Eye (tissue), 1 donor: ENCODE measurements around the gene TAS1R1.
"Not testable (repeated sequence)": the region's sequence is repeated elsewhere in the genome, so short reads cannot be mapped to it uniquely, and the experiment has no call there.

Source experiments
- DNase-seq: peaks from one replicate; pipeline ENCODE4 v3.0.0-alpha.2; 2015

TAS1R1 gene

DNA sequence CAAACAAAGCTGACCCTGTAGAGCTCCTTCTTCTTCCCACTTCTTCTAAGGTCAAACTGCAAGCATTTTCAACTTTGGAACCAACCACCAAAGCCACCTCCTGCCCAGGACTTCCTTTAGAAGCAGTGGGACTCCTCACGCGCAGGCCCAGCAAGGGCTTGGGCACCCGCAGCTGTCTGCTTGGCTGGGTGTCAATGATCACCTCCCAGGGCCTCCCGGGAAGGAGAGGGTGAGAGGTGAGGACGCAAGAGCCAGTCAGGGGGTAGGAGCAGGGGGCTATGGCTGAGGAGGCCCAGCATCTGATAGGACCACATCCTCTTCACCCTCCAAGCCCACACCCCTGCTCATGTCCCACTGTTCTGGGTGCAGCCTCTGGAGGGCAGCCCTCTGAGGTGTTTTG, 37.3 kb downstream of the TAS1R1 start:
- no peak for DNase-seq

DNA sequence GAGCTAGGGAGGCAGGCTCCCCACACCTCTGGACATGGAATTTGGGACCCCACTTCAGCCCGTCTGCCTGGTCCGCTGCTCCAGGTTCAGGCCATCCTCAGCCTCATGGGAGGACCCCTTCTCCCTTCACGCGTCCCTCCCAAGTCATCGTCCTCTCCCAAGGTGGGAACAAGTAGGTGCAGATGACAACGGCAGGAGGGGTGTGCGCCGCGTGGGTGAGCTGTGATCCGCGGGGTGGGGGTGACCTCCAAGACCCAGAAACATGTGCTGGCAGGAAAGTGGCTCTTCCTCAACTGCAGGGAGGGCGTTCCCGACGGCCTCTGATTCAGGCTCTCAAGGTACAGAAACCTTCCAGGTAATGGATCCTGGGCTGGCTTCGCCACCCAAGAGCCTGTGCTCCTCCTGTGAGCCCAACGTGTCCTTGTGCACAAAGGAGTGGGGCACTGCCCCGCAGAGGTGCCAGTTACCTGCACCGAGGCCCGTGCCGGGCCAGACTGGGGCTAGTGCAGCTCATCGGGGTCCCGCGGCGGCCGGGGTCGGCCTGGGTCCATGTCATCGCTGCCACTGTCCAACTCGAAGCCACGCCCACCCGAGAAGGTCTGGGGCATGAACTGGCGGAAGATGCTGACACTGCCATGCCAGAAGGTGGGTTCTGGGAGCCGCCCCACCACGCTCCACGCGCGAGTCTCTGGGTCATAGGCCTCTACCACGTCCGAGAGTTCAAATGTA, 37.9 kb downstream of the TAS1R1 start:
- DNase-seq: no peak

DNA sequence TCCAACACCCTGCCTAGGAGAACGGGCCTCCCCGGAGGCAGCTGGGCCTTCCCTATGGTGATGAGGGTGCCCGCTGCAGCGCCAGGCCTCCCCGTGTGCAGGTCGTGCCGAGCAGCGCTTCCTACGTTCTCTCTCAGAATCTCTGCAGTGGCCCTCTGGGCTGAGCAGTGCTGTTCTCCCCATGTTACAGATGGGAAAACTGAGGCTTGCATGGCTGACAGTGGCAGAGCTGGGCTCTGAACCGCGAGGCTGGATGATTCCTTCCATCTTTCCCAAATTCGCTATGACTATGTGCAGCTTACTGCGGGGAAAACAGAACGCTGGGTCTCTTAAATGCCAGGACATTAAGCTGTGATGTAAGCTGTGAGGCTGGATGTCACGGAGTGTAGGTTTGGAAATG, 38.7 kb downstream of the TAS1R1 start:
- DNase-seq: no peak

DNA sequence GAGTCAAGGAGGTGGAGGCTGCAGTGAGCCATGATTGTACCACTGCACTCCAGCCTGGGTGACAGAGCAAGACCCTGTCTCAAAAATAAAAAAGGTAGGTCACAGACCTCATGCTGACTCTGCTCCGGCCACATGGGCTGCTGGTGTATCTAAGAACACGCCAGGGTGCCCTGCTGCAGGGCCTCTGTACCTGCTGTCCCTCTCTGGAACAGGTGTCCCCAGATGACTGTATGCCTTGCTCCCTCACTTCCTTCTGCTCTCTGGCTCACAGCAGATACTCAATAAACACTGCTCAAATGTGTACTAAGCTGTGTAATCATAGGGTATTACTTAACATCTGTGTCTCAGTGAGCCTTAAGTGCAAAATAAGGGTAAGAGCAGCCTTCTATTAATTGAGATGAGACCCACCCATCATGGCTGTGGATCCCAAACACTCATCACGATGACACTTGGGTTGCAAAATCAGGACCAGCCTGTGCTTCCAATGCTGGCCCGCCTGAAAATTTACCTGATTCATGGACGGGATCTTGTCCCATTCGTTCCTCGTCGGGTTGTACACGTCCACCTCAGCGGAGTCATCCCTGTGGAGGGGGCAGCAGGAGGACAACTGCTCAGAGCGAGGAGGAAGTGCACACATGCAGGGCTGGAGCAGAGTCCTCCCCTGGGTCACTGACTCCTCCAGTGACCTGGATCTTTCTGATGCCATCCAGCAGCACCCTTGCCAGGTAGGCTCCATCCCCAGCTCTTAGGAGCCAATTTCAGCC, 40.1 kb downstream of the TAS1R1 start:
- DNase-seq: no peak

DNA sequence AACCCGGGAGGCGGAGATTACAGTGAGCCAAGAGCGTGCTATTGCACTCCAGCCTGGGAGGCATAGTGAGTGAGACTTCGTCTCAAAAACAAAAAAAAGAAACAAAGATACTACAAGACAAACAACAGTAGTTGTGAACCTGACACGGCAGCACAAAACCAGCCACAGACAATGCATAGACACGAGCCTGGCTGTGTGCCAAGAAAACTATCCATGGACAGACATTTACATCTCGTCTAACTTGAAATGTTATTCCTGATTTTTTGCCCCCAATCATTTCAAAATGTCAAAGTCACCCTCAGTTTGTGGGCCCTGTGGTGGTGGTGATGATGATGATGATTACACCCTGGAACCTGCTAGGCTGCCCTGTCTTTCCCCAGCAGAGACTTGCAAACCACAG, 41.2 kb downstream of the TAS1R1 start:
- DNase-seq: no peak

DNA sequence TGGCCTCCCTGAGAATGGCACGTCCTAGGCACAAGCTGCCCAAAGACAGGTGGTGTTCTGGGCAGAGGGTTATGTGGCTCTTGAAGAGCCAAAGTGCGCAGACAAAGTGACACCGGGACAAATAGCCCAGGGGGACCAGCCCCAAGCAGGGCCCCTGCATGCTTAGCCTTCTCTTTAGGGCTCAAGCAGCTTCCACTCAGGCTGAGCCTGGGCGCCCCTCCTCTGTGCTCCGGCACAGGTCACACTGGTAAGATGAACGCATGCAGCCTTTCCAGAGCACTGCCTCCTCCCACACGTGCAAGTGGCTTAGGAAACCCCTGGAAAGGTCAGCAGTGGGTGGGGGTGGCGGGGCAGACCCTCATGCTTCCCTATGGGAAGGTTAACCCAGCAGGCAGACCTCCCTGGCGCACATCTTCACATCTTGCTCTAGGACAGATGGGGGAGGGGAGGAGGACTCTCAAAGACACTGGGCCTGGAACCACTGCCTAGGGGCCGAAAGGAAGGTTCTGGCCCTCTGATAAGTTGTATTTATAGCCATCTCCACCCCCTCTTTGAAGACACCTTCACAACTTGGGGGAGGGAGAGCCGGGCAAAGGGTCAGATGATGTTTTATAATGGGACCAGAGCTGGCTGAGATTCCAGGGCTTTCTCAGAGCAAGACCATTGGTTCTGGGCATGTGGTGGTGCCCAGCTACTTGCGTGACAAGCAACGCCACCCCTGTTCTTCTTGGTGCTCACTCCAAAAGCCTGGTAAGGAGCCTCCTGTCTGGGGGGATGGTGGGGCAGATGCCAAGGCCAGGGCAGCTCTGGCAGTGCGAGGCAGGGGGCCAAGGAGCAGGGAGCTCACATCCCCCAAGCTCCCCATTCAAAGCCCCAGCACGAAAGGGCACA, 42.0 kb downstream of the TAS1R1 start:
- DNase-seq: no peak

DNA sequence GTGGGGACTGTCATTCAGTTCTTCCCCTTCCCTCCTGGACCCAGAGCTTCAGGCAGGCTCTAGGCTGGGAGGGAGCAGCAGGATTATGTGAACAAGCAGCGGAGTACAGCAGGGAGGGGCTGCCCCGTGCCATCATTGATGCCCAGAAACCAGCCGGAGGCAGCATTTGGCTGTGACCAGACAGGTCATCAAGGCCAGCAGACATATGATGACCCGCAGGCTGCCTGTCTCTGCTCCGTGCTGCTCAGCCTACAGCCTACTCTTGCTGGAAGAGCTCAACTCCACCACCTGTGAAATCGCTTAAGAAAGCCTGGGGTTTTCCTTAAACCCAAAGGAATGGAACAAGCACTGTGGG, 42.6 kb downstream of the TAS1R1 start:
- no peak for DNase-seq

DNA sequence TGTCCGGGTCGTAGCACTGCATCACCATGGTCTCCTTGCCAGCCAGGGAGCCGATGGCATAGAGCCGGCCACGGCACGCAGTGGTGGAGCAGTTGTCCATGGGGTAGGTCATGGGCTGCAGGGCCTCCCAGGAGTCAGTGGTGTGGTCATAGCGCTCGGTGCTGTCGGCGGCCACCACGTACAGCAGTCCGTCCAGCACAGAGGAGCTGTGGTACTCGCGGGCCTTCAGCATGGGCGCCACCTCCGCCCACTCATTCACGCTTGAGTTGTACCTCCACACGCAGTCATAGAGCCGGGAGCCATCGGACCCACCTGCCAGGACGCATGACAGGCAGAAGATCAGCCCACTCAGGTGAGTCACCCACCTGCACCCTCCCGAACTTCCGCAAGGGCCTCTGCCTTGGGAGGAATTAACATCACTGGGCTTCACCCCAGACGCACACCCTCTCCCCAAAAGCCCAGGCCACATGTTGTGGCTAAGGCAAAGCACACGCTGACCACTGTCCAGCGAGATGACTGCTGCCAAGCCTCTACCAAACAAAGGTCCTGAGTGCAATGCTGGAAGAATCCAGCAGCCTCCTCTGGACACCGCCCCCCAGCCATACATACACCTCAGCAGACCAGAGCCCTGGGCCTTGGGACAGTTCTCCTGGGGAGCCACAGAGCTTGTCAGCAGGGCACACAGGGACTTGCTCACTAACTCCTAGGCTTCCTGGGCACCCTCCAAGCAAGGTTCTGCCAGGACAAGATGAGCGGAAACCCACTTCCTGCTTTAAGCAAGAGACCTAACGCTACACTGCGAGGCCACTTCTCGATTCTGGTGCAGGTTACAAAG, 44.3 kb downstream of the TAS1R1 start:
- DNase-seq: no peak

DNA sequence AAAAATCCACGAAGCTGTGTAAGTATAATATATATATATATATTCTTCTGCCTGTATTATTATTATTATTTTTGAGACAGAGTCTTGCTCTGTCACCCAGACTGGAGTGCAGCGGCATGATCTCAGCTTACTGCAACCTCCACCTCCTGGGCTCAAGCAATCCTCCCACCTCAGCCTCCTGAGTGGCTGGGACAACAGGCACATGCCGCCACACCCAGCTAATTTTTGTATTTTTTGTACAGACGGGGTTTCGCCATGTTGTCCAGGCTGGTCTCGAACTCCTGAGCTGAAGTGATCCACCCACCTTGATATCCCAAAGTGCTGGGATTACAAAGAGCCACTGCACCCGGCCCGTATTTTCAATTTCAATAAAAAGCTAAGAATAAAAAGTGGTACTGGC, 44.9 kb downstream of the TAS1R1 start:
- DNase-seq: not testable (repeated sequence)

DNA sequence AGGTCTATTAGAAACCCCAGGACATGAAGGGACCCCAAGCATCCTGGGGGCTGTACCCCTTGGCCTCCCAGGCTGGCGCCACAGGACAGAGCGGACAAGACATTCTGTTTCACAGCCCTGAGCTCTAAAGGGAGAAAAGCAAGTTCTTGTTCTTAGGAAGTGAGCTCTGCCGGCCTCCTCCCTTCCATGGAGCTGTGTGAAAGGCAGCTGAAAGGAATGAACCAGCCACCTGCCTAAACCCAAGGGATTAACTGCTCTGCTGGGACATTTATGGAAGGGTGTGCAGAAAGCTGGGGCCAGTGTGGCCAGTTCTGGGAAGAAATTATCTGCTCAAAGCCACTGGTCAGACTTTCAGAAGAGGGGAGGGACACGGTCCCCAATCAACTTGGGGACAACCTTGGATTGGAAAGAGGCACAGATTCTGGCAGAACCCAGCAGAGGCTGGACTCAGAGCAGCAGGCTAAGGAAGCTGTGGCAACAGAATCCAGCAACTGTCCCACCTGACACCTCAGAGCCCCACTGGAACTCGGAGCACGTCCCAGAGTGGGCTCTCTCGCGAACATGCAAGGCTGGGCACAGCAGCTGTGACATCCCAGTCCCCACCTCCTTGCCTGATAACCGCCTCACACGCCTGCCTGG, 45.4 kb downstream of the TAS1R1 start:
- peak; percentile 49 for DNase-seq

DNA sequence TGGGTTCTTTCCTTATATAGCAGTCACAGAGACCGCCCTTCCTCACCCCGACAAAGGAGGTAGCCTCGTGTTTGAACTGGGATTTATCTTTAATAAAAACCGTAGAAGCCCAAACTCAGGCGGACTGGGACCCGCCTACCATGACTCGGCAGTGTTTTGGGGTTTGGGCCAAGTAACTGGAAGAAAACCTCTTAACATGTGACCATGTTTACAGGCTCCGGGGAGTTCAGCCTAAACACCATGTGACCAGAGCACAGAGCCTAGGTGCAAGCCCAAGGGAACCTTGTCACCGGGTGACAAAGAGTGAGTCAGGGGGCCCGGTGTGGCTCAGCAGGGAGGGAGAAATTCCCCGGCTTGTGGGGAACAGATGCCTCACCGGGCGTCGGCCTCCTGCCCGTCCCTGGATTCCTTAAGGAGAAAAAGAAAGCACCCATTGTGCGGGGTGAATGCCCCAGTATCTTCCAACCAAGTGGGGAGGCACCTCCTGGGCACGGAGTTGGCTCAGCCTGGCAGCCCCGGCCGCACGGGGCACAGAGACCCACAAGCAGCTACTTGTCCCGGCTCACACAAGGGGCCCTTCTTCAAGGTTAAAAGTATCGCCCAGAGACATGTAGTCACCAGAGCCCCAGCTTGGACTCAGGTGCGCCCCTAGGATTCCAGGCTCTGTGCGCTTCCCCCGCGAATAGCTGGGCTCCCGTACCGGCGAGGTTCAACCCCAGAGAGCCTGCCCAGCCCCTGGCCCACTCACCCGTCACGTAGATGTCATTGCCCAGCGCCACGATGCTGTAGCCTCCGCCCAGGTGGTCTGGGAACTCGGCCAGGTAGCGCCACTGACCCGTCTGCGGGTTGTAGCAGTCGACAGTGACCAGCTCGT, 46.2 kb downstream of the TAS1R1 start:
- DNase-seq: peak; percentile 74

DNA sequence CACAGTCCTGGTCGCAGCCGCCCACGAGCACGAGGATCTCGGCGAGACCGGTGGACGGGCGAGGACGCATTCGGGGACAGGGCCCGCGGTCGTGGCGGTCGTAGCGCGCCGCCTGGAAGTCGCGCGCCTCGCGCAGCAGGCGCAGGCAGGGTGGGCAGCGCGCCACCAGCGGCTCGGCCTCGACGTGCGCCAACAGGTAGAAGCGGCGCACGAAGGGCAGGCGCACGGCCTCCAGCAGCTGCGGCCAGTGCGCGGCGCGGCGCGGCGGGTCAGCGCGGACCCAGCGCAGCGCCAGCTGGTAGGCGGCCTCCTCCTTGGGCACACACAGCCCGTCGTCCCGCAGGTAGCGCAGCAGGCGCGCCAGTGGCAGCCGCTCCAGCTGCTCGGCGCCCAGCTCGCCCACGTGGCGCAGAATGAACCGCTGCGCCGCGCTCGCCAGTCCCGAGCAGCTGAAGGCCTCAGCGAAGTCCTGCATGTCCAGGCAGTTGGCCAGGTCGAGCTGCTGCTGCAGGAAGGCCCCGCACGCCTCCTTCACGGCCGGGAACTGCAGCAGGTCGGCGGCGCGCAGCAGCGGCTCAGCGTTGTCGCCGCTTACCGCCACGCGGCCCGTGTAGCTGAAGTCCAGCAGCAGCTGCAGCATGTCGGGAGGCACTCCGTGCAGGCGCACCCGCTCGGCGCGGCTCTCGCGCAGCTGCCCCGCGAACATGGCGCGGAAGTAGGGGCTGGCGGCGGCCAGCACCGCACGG, 47.0 kb downstream of the TAS1R1 start:
- no peak for DNase-seq

DNA sequence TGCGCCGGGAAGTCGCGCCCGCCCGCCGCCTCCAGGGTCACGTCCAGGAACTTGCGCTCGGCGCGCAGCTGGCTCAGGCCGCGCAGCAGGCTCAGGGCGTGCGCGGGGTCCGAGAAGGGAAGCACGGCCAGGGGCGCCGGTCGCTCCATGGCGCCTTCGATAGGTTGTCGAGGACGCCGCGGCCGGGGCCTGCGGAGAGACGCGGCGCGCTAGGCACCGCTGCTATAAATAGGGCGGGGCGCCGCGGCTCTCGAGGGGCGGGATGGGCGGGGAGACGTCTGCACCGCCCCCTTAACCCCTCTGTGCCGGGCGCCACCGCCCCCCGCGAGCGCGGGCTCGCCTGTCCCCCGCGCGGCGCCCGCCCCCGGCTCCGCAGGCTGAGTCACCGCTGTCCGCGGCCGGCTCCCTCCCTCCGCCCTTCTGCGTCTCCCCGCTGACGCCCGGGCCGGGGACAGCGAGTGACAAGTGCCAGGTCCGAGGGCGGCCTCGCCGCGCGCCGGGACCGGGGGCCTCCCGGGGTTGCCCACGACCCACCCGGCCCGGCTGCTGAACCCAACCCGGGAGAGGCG, 47.6 kb downstream of the TAS1R1 start, which contains the start of gene KLHL21:
Gene KLHL21 (minus strand): TSS at position 201 of the 569 bp plus-strand sequence. CDS start 52 bp downstream, at position 149.
- peak; percentile 91 for DNase-seq

DNA sequence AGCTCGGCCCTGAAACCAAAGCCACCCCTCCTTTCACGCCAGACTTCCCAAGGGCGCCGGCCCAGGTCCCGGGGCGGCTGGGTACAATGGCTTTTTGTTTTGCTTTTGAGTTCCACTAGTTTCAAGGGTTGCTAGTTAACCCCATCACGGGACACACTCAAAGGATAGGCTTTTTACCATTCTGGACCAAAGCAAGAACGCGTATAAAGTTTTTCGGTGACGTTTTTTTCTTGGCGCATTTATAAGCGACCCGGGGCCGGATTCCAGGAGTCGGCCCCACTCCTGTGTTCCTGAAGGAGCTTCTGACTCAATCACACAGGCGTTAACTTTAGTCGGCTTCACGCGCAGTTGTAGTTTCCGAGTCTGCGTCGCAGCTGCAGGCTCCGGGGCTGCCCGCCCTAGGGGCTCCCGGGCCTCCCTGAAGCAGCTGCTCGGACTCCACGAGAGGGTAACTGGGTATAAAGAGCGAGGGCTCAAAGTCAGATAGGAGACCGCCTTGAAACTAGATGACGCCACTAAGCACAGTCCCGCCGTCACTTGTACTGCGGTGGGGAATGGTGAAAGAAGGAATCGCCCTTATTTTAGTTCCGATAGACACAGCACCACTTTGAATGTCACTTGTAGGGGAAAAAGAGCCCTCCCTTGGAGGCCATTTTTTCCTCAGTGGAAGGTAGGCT, 48.3 kb downstream of the TAS1R1 start:
- DNase-seq: peak; percentile 91

DNA sequence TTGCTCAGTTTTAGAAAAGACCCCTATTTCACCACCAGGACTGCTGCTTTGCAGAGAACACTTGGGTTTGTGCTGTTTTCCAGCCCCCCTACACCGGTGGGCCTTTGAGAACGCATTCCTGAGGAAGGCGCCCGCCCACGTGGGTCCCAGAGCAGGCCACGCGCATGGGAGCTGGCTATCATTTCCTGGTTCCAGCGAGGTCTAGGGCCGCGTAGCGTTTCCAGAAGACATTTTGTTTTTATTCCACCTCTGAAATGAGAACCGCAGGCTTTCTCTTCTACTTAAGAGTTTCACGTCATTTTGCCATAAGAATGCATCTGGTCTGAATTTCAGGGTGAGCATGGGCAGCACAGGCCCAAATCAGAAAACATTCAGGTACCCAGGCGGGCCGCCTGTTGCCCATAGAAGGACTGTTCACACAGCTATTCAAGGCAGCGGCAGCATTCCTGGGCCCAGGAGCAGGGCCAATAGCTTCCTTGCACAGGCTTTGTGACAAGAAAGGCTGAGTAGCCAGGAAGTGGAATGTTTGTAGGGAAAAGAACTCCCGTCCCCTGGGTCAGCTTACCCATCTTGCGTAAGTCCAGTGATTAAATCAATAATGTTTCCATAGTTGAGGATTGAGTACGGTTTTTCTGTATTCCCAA, 48.9 kb downstream of the TAS1R1 start:
- DNase-seq: peak; percentile 85

DNA sequence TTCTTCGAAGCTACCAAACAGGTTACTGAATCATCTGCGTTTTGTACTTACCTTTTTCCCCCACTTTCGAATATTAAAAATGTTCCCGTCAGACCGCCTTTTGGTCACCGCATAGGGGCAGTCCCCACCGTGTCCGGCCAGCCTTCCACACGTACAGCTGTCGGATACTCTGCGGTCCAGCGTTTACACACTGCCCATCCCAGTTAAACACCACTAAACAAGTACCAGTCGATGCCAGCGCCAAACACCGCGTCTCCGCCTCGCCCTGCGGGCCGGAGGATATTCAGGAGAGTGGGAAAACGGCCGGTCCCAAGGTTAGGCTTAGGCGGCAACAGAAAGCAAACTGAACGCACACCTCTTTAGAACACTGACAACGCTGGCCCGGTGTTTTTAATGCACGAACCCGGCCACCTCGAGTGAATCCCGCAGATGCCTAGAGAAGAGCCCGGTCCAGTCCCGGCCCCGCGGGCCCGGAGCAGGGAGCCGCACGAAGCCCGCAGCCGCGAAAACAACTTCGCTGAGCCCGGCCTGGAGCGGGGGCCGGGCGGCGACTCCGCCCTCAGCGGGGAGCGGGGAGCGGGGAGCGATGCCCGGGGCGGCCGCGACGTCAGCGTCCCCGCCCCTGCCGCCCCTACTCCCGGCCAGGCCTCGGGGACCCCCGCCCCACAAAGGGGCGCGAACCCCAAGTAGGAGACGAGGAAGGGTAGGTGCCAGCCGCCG, 57.7 kb downstream of the TAS1R1 start:
- peak; percentile 88 for DNase-seq

DNA sequence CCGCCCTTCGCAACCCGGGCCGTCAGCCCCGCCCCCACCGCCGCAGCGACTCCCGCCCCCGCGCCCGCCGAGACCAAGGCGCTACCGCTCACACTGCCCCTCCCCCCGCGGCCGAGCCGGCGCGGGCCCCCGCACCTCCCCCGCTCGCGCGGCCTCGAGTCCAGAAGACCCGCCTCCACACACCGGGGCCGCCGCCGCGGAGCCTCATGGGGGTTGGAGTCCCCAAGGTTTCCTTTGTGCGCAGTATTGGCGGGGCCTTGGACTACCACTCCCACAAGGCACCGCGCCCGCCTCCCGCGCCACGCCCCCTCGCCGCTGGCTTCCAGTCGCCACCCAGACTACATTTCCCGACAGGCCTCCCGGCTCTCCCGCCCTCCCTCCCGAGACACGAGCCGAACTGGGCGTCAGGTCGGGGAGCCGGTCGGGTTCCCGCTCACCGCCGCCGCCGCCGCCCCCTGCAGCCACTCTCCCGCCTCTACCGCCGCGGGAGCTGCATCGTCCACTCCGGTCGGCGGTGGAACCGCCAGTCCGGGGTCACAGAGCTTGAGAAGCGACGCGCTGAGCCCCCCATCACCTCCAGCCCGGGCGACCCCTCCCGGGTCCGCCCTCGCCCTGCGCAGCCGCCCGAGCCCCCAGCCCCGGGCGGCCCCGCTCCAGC, 58.4 kb downstream of the TAS1R1 start, which contains the start of gene PHF13:
Gene PHF13 (plus strand): TSS at position 371 of the 658 bp plus-strand sequence. CDS start 336 bp downstream, outside the sequence.
- DNase-seq: peak; percentile 99
